ENCODE results near the gene MCC. TPM values are rescaled to one million over a fixed set of nuclear protein-coding genes. Genes with fewer than 3 reads are reported as not detected.

Gene MCC
- total RNA-seq, 1 experiment from 2014 or later, result 23.5 TPM

GRCh38 chr5:113115956-113116355 is 372.3 kb downstream of the MCC start:
- ATAC-seq (no peak), DNase-seq (ENCODE audit: low spot score) (no peak)
- no peak for TF ChIP-seq NFE2L1 (CRISPR knock-in tag; IDR thresholded peaks at IDR 0.05)
- no peak for TF ChIP-seq ZNF423 (CRISPR knock-in tag; IDR thresholded peaks at IDR 0.05)
- no peak for TF ChIP-seq CTCF (IDR thresholded peaks at IDR 0.05)
- TF ChIP-seq TEAD1 (CRISPR knock-in tag; IDR thresholded peaks at IDR 0.05), result no peak
- TF ChIP-seq GABPB1 (CRISPR knock-in tag; IDR thresholded peaks at IDR 0.05), result no peak
- no peak for TF ChIP-seq E2F5 (CRISPR knock-in tag; IDR thresholded peaks at IDR 0.05)
- TF ChIP-seq ZNF121 (CRISPR knock-in tag; IDR thresholded peaks at IDR 0.05), result no peak
- no peak for TF ChIP-seq MAX (CRISPR knock-in tag; IDR thresholded peaks at IDR 0.05)
- no peaks in the 10 kb centered on the region for H3K27me3 Mint-ChIP-seq (ENCODE audit: low read depth)
- ChIA-PET POLR2A (no interaction called here), CTCF (no interaction called here)
- peaks cover 20% of the 10 kb centered on the region for H3K9me3 Mint-ChIP-seq
- H3K4me1 Mint-ChIP-seq, result peaks cover 2% of the 10 kb centered on the region; the same call in 1 of the 2 replicates
- peaks cover 24% of the 10 kb centered on the region for H3K36me3 Mint-ChIP-seq
- H3K27ac Mint-ChIP-seq, result no peak overlapping the region
- H3K4me3 Mint-ChIP-seq, result no peak overlapping the region

GRCh38 chr5:113115061-113115460 is 373.2 kb downstream of the MCC start:
- ChIA-PET POLR2A (no interaction called here), CTCF (no interaction called here)
- Mint-ChIP-seq H3K36me3 (peaks cover 24% of the 10 kb centered on the region), H3K27me3 (ENCODE audit: low read depth) (no peaks in the 10 kb centered on the region), H3K9me3 (peaks cover 20% of the 10 kb centered on the region), H3K27ac (no peak overlapping the region), H3K4me3 (no peak overlapping the region), H3K4me1 (peaks cover 2% of the 10 kb centered on the region; the same call in 1 of the 2 replicates)
- TF ChIP-seq ZMAT4 (CRISPR knock-in tag; IDR thresholded peaks at IDR 0.05) (no peak), GTF2I (CRISPR knock-in tag; conservative IDR thresholded peaks at IDR 0.05) (no peak), ZNF532 (CRISPR knock-in tag; IDR thresholded peaks at IDR 0.05; ENCODE audit: borderline replicate concordance) (no peak), TEAD4 (CRISPR knock-in tag; IDR thresholded peaks at IDR 0.05) (no peak), GRHL2 (CRISPR knock-in tag; IDR thresholded peaks at IDR 0.05; ENCODE audit: insufficient replicate concordance, severe bottlenecking) (no peak), EMX1 (CRISPR knock-in tag; IDR thresholded peaks at IDR 0.05) (no peak), AR (CRISPR knock-in tag; IDR thresholded peaks at IDR 0.05) (no peak), JUN (CRISPR knock-in tag; IDR thresholded peaks at IDR 0.05) (no peak), USF1 (CRISPR knock-in tag; IDR thresholded peaks at IDR 0.05) (no peak), FOXK1 (CRISPR knock-in tag; IDR thresholded peaks at IDR 0.05) (no peak), CBFB (CRISPR knock-in tag; IDR thresholded peaks at IDR 0.05; ENCODE audit: low read depth) (no peak), MYBL2 (CRISPR knock-in tag; IDR thresholded peaks at IDR 0.05) (no peak), ZNF121 (CRISPR knock-in tag; IDR thresholded peaks at IDR 0.05) (no peak)
- ATAC-seq, result no peak
- DNase-seq (ENCODE audit: low spot score), result no peak
